ENCODE measurements around the gene ARMC9.

ARMC9 gene

GRCh38 chr2:231292472-231293134 lies 94.2 kb downstream of the ARMC9 start:
- Histone ChIP-seq H3K36me3 (no peaks in the 10 kb centered on the region), H3K4me2 (0 out of 2 replicates have a peak overlapping the region, but pooled peaks have one; percentile 73), H3K27me3 (no peaks in the 10 kb centered on the region), H3K27ac (no peak overlapping the region), H3K9ac (no peak overlapping the region), H4K20me1 (no peaks in the 10 kb centered on the region), H3K4me1 (peaks cover 47% of the 10 kb centered on the region), H3K4me3 (no peak overlapping the region), H3K9me3 (no peaks in the 10 kb centered on the region)
- TF ChIP-seq Cebpa-rat (IDR thresholded peaks at IDR 0.05): no peak

- Histone ChIP-seq H3K9ac (no peak overlapping the region), H3K36me3 (no peaks in the 10 kb centered on the region), H4K20me1 (no peaks in the 10 kb centered on the region), H3K4me2 (peak overlapping the region; percentile 73), H3K27ac (no peak overlapping the region), H3K4me3 (no peak overlapping the region), H3K27me3 (no peaks in the 10 kb centered on the region), H3K9me3 (no peaks in the 10 kb centered on the region), H3K4me1 (peaks cover 47% of the 10 kb centered on the region)
- no peak for TF ChIP-seq Cebpa-rat (IDR thresholded peaks at IDR 0.05)
These were observed 94.7 kb downstream of the ARMC9 start for GRCh38 chr2:231293163-231293562.

- Histone ChIP-seq H3K9me3 (no peaks in the 10 kb centered on the region), H3K27me3 (no peaks in the 10 kb centered on the region), H3K27ac (peak overlapping the region; percentile 57; the same call in 1 of the 2 replicates), H3K36me3 (no peaks in the 10 kb centered on the region), H3K4me1 (peaks cover 47% of the 10 kb centered on the region), H3K4me3 (no peak overlapping the region), H3K9ac (no peak overlapping the region), H4K20me1 (no peaks in the 10 kb centered on the region), H3K4me2 (peak overlapping the region; percentile 73)
- no peak for TF ChIP-seq Cebpa-rat (IDR thresholded peaks at IDR 0.05)
These were observed 95.7 kb downstream of the ARMC9 start for GRCh38 chr2:231294116-231294515.

DNA sequence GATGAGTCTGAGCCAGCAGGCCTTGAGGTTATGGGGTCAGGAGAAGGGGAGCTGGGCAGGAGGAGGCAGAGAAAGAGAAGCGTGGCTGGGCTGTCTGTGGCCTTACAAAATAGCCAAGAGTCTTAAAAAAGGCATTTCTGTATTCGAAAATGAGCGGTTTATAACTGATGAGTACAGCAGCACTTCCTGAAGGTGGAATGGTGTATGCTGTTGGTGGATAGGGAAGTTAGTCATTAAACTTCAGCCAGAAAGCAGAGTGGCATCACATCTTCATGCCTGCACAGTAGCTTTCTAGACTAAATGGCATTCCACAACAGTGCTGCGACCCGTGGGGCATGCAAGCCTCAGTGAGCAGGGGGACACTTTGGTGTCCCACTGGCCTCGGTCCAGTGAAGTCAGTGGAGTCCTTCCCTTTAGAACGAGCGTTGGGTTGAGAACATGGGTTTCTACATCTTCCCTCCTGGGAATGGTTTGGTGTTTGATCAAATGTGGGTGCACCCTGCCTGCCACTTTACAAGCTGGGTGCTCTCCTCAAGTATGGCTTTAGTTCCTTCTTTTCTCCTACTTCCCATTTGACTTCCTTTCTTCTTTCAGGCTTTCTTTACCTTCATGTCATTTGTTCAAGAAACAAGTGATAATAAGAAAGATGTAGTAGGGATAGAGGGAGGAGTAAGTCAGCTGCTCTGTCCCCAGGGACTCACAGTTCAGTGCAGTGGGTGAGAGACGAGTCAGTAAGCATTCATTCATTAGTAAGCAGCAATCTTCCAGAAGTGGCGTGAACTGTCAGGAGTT lies 96.3 kb downstream of the ARMC9 start:
- Histone ChIP-seq H3K9me3 (no peaks in the 10 kb centered on the region), H3K4me1 (peaks cover 53% of the 10 kb centered on the region), H3K27me3 (no peaks in the 10 kb centered on the region), H4K20me1 (no peaks in the 10 kb centered on the region), H3K4me2 (peak overlapping the region; percentile 73), H3K4me3 (no peak overlapping the region), H3K27ac (peak overlapping the region; percentile 57; the same call in 1 of the 2 replicates), H3K9ac (no peak overlapping the region), H3K36me3 (no peaks in the 10 kb centered on the region)
- TF ChIP-seq Cebpa-rat (IDR thresholded peaks at IDR 0.05): no peak

GRCh38 chr2:231295363-231295655 lies 96.9 kb downstream of the ARMC9 start:
- no peaks in the 10 kb centered on the region for H3K36me3 ChIP-seq
- H3K4me2 ChIP-seq: peak overlapping the region; percentile 73
- no peaks in the 10 kb centered on the region for H4K20me1 ChIP-seq
- H3K27ac ChIP-seq: no peak overlapping the region
- H3K4me1 ChIP-seq: peaks cover 59% of the 10 kb centered on the region
- H3K4me3 ChIP-seq: no peak overlapping the region
- TF ChIP-seq Cebpa-rat (IDR thresholded peaks at IDR 0.05): no peak
- no peaks in the 10 kb centered on the region for H3K9me3 ChIP-seq
- no peak overlapping the region for H3K9ac ChIP-seq
- no peaks in the 10 kb centered on the region for H3K27me3 ChIP-seq

- Histone ChIP-seq H3K4me2 (no peak overlapping the region), H3K27ac (no peak overlapping the region), H4K20me1 (no peaks in the 10 kb centered on the region), H3K9me3 (no peaks in the 10 kb centered on the region), H3K9ac (no peak overlapping the region), H3K4me3 (no peak overlapping the region), H3K36me3 (no peaks in the 10 kb centered on the region), H3K4me1 (peaks cover 70% of the 10 kb centered on the region), H3K27me3 (no peaks in the 10 kb centered on the region)
- TF ChIP-seq Cebpa-rat (IDR thresholded peaks at IDR 0.05): no peak
These were observed 98.1 kb downstream of the ARMC9 start for GRCh38 chr2:231296401-231296974.

DNA sequence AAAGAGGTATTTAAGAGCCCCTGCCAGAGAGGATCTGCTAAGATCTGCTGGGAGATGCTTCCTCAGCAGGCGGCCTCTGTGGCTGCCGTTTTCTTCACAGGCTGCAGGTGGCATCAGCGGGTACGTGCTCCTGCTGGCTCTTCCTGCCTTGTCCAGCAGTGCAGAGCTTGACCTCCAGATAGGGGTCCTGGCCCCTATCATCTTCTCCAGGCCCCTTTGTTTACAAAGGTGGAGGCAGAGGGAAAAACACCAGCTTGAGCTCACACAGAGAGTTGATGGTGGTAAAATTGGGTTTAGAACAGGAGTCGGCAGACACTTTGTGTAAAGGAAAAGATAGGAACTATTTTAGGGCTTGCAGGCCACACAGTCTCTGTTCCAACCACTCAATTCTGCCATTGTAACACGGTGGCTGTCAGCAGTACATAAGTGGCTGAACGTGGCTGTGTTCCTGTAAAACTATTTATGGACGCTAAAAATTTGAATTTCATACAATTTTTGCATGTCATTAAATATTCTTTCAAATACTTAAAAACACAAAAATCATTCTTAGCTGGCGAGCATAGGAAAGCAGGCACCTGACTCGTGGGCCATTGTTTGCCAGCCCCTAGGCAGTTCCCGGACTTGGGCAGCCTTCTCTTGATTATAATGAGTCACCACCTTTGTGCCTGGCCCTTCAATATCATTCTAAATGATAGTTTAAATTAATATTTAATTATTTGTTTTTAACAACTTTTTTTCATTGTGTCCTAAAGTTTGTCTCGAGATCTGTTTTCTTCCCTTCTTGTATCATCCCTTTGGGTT lies 98.9 kb downstream of the ARMC9 start:
- Histone ChIP-seq H3K4me2 (no peak overlapping the region), H3K27me3 (no peaks in the 10 kb centered on the region), H3K9ac (no peak overlapping the region), H3K9me3 (no peaks in the 10 kb centered on the region), H4K20me1 (no peaks in the 10 kb centered on the region), H3K27ac (no peak overlapping the region), H3K4me3 (no peak overlapping the region), H3K4me1 (peaks cover 71% of the 10 kb centered on the region), H3K36me3 (no peaks in the 10 kb centered on the region)
- TF ChIP-seq Cebpa-rat (IDR thresholded peaks at IDR 0.05): no peak

- peaks cover 63% of the 10 kb centered on the region for H3K4me1 ChIP-seq
- no peak overlapping the region for H3K9ac ChIP-seq
- no peaks in the 10 kb centered on the region for H3K9me3 ChIP-seq
- H3K4me3 ChIP-seq: no peak overlapping the region
- no peak for TF ChIP-seq Cebpa-rat (IDR thresholded peaks at IDR 0.05)
- H3K4me2 ChIP-seq: no peak overlapping the region
- no peaks in the 10 kb centered on the region for H4K20me1 ChIP-seq
- H3K27me3 ChIP-seq: no peaks in the 10 kb centered on the region
- H3K27ac ChIP-seq: no peak overlapping the region
- H3K36me3 ChIP-seq: no peaks in the 10 kb centered on the region
These were observed 99.7 kb downstream of the ARMC9 start for GRCh38 chr2:231298091-231298490.

GRCh38 chr2:231299267-231299666 lies 100.8 kb downstream of the ARMC9 start:
- Histone ChIP-seq H3K4me3 (no peak overlapping the region), H3K36me3 (no peaks in the 10 kb centered on the region), H3K9ac (no peak overlapping the region), H3K27ac (no peak overlapping the region), H3K4me2 (peak overlapping the region; percentile 16), H3K4me1 (peaks cover 51% of the 10 kb centered on the region), H3K9me3 (no peaks in the 10 kb centered on the region), H4K20me1 (no peaks in the 10 kb centered on the region), H3K27me3 (no peaks in the 10 kb centered on the region)
- TF ChIP-seq Cebpa-rat (IDR thresholded peaks at IDR 0.05): no peak

Measured in BLaER1 (cell line).